Fibroblast of villous mesenchyme (primary cell): ENCODE results near the gene NFE2L2. TPM values are rescaled to one million over a fixed set of nuclear protein-coding genes. Genes with fewer than 3 reads are reported as not detected.
"Not testable (repeated sequence)": the region's sequence is repeated elsewhere in the genome, so short reads cannot be mapped to it uniquely, and the experiment has no call there.

Experiments
- DNase-seq: peaks from one replicate; pipeline ENCODE4 v3.0.0-alpha.2; 2010; ENCODE audit warnings: low read depth
- H3K4me3 ChIP-seq: 2 replicates; pipeline ENCODE4 v1.5.1; 2011; ENCODE audit warnings: low read depth, mild to moderate bottlenecking, low read length
- CTCF ChIP-seq: IDR thresholded peaks from 2 replicates; pipeline ENCODE4 v1.5.1; 2012; ENCODE audit warnings: low read depth, mild to moderate bottlenecking, low read length; ENCODE audit not compliant: insufficient read depth
- total RNA-seq: library from RNA; depleted of rRNA; stranded (reverse); fragments of >200 nt; gene quantifications from 2 replicates; pipeline ENCODE4 v1.2.3, GENCODE V29; 2012

NFE2L2 gene
- total RNA-seq, 1 donor, result 78.6 TPM

GRCh38 chr2:177201919-177202346, 62.6 kb downstream of the NFE2L2 start:
- TF ChIP-seq CTCF, result no peak
- DNase-seq, result no peak
- H3K4me3 ChIP-seq, result no peak overlapping the region

- DNase-seq, H3K4me3 ChIP-seq: not testable (repeated sequence)
These were observed 64.1 kb downstream of the NFE2L2 start for GRCh38 chr2:177200419-177200818.

DNA sequence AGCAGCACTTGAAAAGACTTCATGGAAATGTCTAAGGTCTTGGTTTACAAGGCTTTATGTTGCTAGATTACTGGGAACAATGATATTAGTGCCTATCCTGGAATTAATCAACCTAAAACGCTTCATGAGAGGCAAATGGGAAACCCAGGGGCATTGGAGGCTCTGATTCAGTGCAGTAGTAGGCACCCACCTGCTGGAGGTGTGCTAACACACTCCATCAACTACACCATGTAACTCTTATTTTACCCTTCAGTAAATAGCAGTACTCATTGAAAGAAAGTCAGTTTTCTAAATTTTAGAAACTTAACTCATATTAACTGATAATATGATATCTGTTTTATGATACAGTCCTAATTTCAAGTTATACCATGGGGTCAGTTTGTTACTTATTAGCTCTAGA, 69.3 kb downstream of the NFE2L2 start:
- H3K4me3 ChIP-seq, result no peak overlapping the region
- no peak for TF ChIP-seq CTCF
- no peak for DNase-seq

DNA sequence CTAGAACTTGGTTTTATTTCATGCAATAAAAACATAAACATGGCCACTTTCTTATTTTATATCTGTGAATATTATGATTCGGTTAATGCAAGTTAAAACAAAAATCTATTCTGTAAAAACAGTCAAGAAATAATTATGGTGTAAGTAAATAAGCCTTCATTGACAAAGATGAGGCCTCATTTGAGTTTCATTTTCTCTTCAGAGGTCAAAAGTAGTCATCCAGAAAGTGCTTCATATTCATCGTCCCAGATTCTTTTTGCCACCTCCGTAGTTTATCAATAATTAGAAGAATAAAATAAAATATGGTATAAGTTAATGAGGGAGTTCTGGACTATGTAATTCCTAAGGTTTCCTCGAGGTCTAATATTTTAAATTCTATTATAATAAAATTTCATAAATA, 71.3 kb downstream of the NFE2L2 start:
- H3K4me3 ChIP-seq, result no peak overlapping the region
- no peak for TF ChIP-seq CTCF

GRCh38 chr2:177192788-177193187, 71.7 kb downstream of the NFE2L2 start:
- TF ChIP-seq CTCF, result no peak
- no peak for DNase-seq
- H3K4me3 ChIP-seq, result no peak overlapping the region

More for the DNA sequence above, 71.3 kb downstream of the NFE2L2 start:
- DNase-seq, result no peak

GRCh38 chr2:177190941-177191340, 73.6 kb downstream of the NFE2L2 start:
- TF ChIP-seq CTCF, result no peak
- DNase-seq, result no peak
- no peak overlapping the region for H3K4me3 ChIP-seq

DNA sequence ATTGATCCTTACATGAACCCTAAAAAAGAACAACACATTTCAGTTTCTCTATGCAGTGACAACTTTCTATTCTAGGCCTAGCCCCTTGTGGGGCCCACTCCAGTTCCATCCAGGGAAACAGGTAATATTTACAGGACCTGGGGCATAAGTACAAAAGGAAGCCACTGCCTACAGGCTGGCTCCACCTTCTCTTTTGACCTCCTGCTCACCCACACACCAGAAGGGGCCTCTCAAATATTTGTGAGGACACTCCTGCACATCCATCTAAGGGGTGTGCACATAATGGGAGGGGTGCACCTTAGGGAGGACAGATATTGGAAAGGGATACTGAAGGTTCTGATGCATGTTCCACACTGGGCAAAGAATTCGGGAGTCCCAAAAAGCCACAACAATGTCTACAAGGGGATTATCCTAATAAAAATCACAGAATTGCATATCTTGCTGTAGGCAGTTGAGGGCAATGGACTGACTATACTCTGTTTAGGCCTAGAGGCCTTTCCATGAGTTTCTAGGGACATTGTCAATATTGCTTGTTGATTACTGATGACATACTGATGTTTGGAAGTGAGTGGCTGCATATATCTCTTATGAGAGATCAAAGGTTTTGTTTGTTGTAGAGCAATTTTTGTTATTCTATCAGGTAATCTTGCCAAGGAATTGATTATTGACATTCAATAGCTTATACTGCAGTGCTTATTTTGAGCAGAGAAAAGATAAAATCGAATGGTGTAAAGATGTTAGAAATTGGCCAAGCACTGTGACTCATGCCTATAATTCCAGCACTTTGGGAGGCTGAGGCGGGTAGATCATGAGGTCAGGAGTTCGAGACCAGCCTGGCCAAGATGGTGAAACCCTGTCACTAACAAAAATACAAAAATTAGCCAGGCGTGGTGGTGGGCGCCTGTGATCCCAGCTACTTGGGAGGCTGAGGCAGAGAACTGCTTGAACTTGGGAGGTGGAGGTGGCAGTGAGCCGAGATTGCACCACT, 75.8 kb downstream of the NFE2L2 start:
- no peak for DNase-seq
- no peak for TF ChIP-seq CTCF
- no peak overlapping the region for H3K4me3 ChIP-seq
